Ovary (tissue), 3 donors: ENCODE results near the gene DCAF4L1.

Source experiments
- EP300 ChIP-seq: sonication (generic); formaldehyde crosslinking; IDR thresholded peaks from one replicate; pipeline ENCODE4 v1.6.1; 2017; ENCODE audit warnings: antibody characterized with exemption
- POLR2A ChIP-seq: fragments of 450-650 bp; IDR thresholded peaks from one replicate; pipeline ENCODE4 v1.6.1; 2017; ENCODE audit warnings: antibody characterized with exemption, mild to moderate bottlenecking, moderate library complexity
- TF ChIP-seq, protein P1 (sequence below), 3 donors: fragments of 450-650 bp in 2 of 3; fragments of 200-600 bp in 1 of 3; IDR thresholded peaks; one replicate each; pipeline versions ENCODE4 v1.5.1 to v1.8.0; 2016 to 2022; ENCODE audit warnings: antibody characterized with exemption in 3 of 3, mild to moderate bottlenecking in 1 of 3
- donor health status: DM: no; HTN: no; CAD: no.

DNA sequence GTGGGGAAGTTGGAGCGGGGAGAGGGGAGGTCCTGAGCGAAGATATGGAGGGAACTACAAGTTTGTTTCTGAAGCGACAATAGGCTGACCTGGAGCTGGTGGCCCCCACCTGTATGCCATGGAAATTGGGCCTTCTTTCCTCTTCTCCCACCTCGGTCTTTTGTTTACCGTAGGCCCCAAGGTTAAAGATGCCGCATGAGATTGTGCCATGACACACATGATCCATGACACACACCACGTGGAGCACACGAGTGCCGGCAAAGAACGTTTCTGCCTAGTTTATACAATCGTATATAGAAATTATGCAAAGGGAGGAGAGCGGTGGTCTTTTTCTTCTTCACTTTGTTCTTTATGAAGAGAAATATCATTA, 45.9 kb upstream of the DCAF4L1 start:
- TF ChIP-seq, protein P1, sequence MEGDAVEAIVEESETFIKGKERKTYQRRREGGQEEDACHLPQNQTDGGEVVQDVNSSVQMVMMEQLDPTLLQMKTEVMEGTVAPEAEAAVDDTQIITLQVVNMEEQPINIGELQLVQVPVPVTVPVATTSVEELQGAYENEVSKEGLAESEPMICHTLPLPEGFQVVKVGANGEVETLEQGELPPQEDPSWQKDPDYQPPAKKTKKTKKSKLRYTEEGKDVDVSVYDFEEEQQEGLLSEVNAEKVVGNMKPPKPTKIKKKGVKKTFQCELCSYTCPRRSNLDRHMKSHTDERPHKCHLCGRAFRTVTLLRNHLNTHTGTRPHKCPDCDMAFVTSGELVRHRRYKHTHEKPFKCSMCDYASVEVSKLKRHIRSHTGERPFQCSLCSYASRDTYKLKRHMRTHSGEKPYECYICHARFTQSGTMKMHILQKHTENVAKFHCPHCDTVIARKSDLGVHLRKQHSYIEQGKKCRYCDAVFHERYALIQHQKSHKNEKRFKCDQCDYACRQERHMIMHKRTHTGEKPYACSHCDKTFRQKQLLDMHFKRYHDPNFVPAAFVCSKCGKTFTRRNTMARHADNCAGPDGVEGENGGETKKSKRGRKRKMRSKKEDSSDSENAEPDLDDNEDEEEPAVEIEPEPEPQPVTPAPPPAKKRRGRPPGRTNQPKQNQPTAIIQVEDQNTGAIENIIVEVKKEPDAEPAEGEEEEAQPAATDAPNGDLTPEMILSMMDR (IDR thresholded peaks at IDR 0.05), result no peak
- TF ChIP-seq EP300 (no peak), POLR2A (no peak)
